SK-N-SH (cell line): Measurements from ENCODE around the gene RASL10A. TPM values are rescaled to one million over a fixed set of nuclear protein-coding genes. Genes with fewer than 3 reads are reported as not detected.

Experiments used
- CTCF ChIA-PET: fragments of 300-600, 350-600 bp; formaldehyde crosslinking; extraction: SDS; loops from one replicate; lab custom pipeline; 2021; lab: Yijun Ruan, JAX
- POLR2A ChIA-PET: fragments of 350-600 bp; sonication (Branson Sonifier 250); formaldehyde crosslinking; extraction: SDS; loops from one replicate; lab custom pipeline; 2020; ENCODE audit warnings: antibody characterized with exemption, inconsistent platforms; lab: Yijun Ruan, JAX
- DNase-seq: peaks from one replicate; pipeline ENCODE4 v3.0.0; 2012
- H2AFZ ChIP-seq: fragments of 200-600 bp; sonication (generic); 2 replicates; pipeline ENCODE4 v1.8.1; 2016; ENCODE audit warnings: antibody characterized with exemption, mild to moderate bottlenecking, low read depth
- H3F3A ChIP-seq: fragments of 200-600 bp; sonication (generic); replicated peaks from 2 replicates; pipeline ENCODE3; 2016; ENCODE audit warnings: antibody characterized with exemption, mild to moderate bottlenecking; ENCODE audit not compliant: insufficient read depth
- H3K27ac ChIP-seq, 2 experiments: fragments of 200-500 bp in 1 of 2; fragments of 200-600 bp in 1 of 2; sonication (Bioruptor generic) in 1 of 2; sonication (generic), shearing (Covaris generic) in 1 of 2; 2 replicates each; pipeline versions ENCODE4 v1.5.1 to v1.6.1; 2014 to 2016; ENCODE audit warnings: low read depth in 2 of 2, inconsistent platforms in 1 of 2, low read length in 1 of 2, mild to moderate bottlenecking in 1 of 2, mixed read lengths in 1 of 2
- H3K27me3 ChIP-seq: fragments of 200-600 bp; sonication (generic), shearing (Covaris generic); 2 replicates; pipeline ENCODE4 v1.6.1; 2016; ENCODE audit warnings: mixed run types; ENCODE audit not compliant: insufficient read depth
- H3K36me3 ChIP-seq, 2 experiments: fragments of 200-500 bp in 1 of 2; fragments of 200-600 bp in 1 of 2; sonication (Bioruptor generic) in 1 of 2; sonication (generic) in 1 of 2; replicated peaks in 1 of 2; 2 replicates each; pipeline versions ENCODE3 to v1.5.1; 2014 to 2016; ENCODE audit warnings: low read length in 1 of 2, mild to moderate bottlenecking in 1 of 2; ENCODE audit not compliant: insufficient read depth in 2 of 2, control insufficient read depth in 1 of 2
- H3K4me1 ChIP-seq, 2 experiments: fragments of 200-500 bp in 1 of 2; fragments of 200-600 bp in 1 of 2; sonication (Bioruptor generic) in 1 of 2; sonication (generic), shearing (Covaris generic) in 1 of 2; 2 replicates each; pipeline versions ENCODE4 v1.5.1 to v1.6.1; 2014 to 2016; ENCODE audit warnings: low read depth in 1 of 2, low read length in 1 of 2, mixed run types in 1 of 2; ENCODE audit not compliant: insufficient read depth in 2 of 2, control insufficient read depth in 1 of 2
- H3K4me2 ChIP-seq: fragments of 200-600 bp; sonication (generic), shearing (Covaris generic); 2 replicates; pipeline ENCODE4 v1.6.1; 2017; ENCODE audit warnings: mixed run types
- H3K4me3 ChIP-seq, 2 experiments: fragments of 200-500 bp in 1 of 2; fragments of 200-600 bp in 1 of 2; sonication (Bioruptor generic) in 1 of 2; sonication (generic), shearing (Covaris generic) in 1 of 2; 2 replicates each; pipeline versions ENCODE4 v1.5.1 to v1.8.1; 2014 to 2016; ENCODE audit warnings: low read depth in 2 of 2, inconsistent platforms in 1 of 2, low read length in 1 of 2, mild to moderate bottlenecking in 1 of 2, mixed read lengths in 1 of 2, moderate library complexity in 1 of 2
- H3K79me2 ChIP-seq: fragments of 200-600 bp; sonication (generic); 2 replicates; pipeline ENCODE4 v1.8.1; 2017; ENCODE audit warnings: mild to moderate bottlenecking; ENCODE audit not compliant: insufficient read depth
- H3K9ac ChIP-seq: fragments of 200-600 bp; sonication (generic); 2 replicates; pipeline ENCODE4 v1.6.1; 2017; ENCODE audit warnings: mixed run types
- H3K9me2 ChIP-seq: fragments of 200-600 bp; sonication (generic); 2 replicates; pipeline ENCODE4 v1.6.1; 2017; ENCODE audit warnings: mixed run types
- H3K9me3 ChIP-seq: fragments of 200-600 bp; sonication (generic); 2 replicates; pipeline ENCODE4 v1.6.1; 2017; ENCODE audit warnings: mixed run types, mild to moderate bottlenecking, moderate library complexity
- H4K20me1 ChIP-seq: fragments of 200-600 bp; sonication (generic); 2 replicates; pipeline ENCODE4 v1.6.1; 2017; ENCODE audit warnings: mild to moderate bottlenecking, mixed run types; ENCODE audit not compliant: insufficient read depth
- ELF1 ChIP-seq: IDR thresholded peaks from 2 replicates; pipeline ENCODE4 v1.4.0; 2012
- EP300 ChIP-seq, 2 experiments: IDR thresholded peaks; 2 replicates each; pipeline versions ENCODE4 v1.4.0 to v1.6.1; 2012; ENCODE audit warnings: borderline replicate concordance in 1 of 2, low read depth in 1 of 2, low read length in 1 of 2
- EZH2phosphoT487 ChIP-seq: fragments of 200-600 bp; sonication (generic); IDR thresholded peaks from 2 replicates; pipeline ENCODE4 v1.6.1; 2017; ENCODE audit warnings: low read depth, mixed run types, mild to moderate bottlenecking, antibody characterized with exemption, moderate library complexity, borderline replicate concordance
- FOXM1 ChIP-seq: IDR thresholded peaks from 2 replicates; pipeline ENCODE4 v1.4.0; 2012; ENCODE audit warnings: low read depth, mild to moderate bottlenecking
- JUND ChIP-seq: IDR thresholded peaks from 2 replicates; pipeline ENCODE4 v1.4.0; 2012
- MEF2A ChIP-seq: IDR thresholded peaks from 2 replicates; pipeline ENCODE4 v1.4.0; 2012; ENCODE audit warnings: low read depth, borderline replicate concordance
- MXI1 ChIP-seq: IDR thresholded peaks from 2 replicates; pipeline ENCODE4 v1.6.1; 2012; ENCODE audit warnings: mild to moderate bottlenecking, low read depth, low read length, improper control_type of control experiment
- NFIC ChIP-seq: IDR thresholded peaks from 2 replicates; pipeline ENCODE4 v1.4.0; 2012; ENCODE audit warnings: borderline replicate concordance
- NRF1 ChIP-seq: IDR thresholded peaks from 2 replicates; pipeline ENCODE4 v1.6.1; 2012; ENCODE audit warnings: low read depth, mild to moderate bottlenecking, low read length
- POLR2AphosphoS5 ChIP-seq: IDR thresholded peaks from 2 replicates; pipeline ENCODE4 v1.6.1; 2012; ENCODE audit warnings: low read depth, low read length
- RAD21 ChIP-seq: IDR thresholded peaks from 2 replicates; pipeline ENCODE4 v1.6.1; 2012; ENCODE audit warnings: mild to moderate bottlenecking, low read length
- RXRA ChIP-seq: IDR thresholded peaks from 2 replicates; pipeline ENCODE4 v1.4.0; 2012; ENCODE audit warnings: low read depth, mild to moderate bottlenecking, borderline replicate concordance
- SIN3A ChIP-seq: IDR thresholded peaks from 2 replicates; pipeline ENCODE4 v1.6.1; 2012; ENCODE audit warnings: low read depth, mild to moderate bottlenecking, low read length, moderate library complexity, borderline replicate concordance
- TEAD4 ChIP-seq: IDR thresholded peaks from 2 replicates; pipeline ENCODE4 v1.4.0; 2012; ENCODE audit warnings: mild to moderate bottlenecking, borderline replicate concordance; ENCODE audit not compliant: insufficient read depth
- WGBS: methylation state at CpG from one replicate; pipeline ENCODE4 v1.1.6; 2017; ENCODE audit warnings: low lambda C conversion rate; 5-methylcytosine and 5-hydroxymethylcytosine counted together
- polyA plus RNA-seq, 3 experiments: library from polyadenylated mRNA; depleted of rRNA; stranded (reverse); fragments of >200 nt; gene quantifications; 2 replicates each; pipeline ENCODE4 v1.2.3, GENCODE V29; 2012
- TF ChIP-seq, protein P1 (sequence below): IDR thresholded peaks from 2 replicates; pipeline ENCODE4 v1.6.1; 2012; ENCODE audit warnings: mild to moderate bottlenecking, low read depth, low read length, moderate library complexity
- TF ChIP-seq, protein P2 (sequence below): fragments of 150-350 bp; IDR thresholded peaks from 2 replicates; pipeline ENCODE4 v1.6.1; 2017; ENCODE audit warnings: antibody characterized with exemption, low read length, low read depth, borderline replicate concordance
- TF ChIP-seq, protein P3 (sequence below): IDR thresholded peaks from 2 replicates; pipeline ENCODE4 v1.4.0; 2012; ENCODE audit warnings: low read depth, borderline replicate concordance
- TF ChIP-seq, protein P4 (sequence below): IDR thresholded peaks from 2 replicates; pipeline ENCODE4; 2012

Gene RASL10A
- polyA plus RNA-seq, 1 of the 3 experiments (the other 2 are of a cell fraction): 0.36 TPM

DNA sequence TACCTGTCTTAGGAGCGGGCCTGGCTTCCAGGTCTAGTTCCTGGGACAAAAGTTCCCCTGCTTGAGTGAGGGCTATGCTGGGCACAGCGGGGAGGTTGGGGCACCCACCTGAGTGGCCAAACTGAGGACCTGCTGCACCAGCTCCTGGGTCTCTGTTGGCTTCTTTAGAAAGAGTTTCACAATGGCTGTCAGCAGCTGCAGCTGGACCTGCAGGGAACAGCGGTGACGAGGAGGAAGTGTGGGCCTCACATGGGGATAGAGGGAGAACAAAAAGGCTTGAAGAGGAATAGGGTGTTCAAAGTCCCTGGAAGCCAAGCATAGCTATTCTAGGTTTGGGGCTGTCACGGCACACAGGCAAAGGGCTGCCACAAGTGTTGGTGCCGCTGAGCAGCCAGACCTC lies 26.7 kb upstream of the RASL10A start:
- Histone ChIP-seq H3K4me2 (no peak overlapping the region), H3F3A (peaks cover 26% of the 10 kb centered on the region), H3K27me3 (no peaks in the 10 kb centered on the region), H3K4me1 (peaks cover 20 to 54% of the 10 kb centered on the region in 2 experiments), H3K9ac (no peak overlapping the region), H3K79me2 (no peaks in the 10 kb centered on the region)
- POLR2A ChIA-PET: no interaction called here
- TF ChIP-seq, protein P1, sequence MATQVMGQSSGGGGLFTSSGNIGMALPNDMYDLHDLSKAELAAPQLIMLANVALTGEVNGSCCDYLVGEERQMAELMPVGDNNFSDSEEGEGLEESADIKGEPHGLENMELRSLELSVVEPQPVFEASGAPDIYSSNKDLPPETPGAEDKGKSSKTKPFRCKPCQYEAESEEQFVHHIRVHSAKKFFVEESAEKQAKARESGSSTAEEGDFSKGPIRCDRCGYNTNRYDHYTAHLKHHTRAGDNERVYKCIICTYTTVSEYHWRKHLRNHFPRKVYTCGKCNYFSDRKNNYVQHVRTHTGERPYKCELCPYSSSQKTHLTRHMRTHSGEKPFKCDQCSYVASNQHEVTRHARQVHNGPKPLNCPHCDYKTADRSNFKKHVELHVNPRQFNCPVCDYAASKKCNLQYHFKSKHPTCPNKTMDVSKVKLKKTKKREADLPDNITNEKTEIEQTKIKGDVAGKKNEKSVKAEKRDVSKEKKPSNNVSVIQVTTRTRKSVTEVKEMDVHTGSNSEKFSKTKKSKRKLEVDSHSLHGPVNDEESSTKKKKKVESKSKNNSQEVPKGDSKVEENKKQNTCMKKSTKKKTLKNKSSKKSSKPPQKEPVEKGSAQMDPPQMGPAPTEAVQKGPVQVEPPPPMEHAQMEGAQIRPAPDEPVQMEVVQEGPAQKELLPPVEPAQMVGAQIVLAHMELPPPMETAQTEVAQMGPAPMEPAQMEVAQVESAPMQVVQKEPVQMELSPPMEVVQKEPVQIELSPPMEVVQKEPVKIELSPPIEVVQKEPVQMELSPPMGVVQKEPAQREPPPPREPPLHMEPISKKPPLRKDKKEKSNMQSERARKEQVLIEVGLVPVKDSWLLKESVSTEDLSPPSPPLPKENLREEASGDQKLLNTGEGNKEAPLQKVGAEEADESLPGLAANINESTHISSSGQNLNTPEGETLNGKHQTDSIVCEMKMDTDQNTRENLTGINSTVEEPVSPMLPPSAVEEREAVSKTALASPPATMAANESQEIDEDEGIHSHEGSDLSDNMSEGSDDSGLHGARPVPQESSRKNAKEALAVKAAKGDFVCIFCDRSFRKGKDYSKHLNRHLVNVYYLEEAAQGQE: no peak
- TF ChIP-seq JUND: no peak
- no peak for TF ChIP-seq MEF2A
- TF ChIP-seq, protein P2, sequence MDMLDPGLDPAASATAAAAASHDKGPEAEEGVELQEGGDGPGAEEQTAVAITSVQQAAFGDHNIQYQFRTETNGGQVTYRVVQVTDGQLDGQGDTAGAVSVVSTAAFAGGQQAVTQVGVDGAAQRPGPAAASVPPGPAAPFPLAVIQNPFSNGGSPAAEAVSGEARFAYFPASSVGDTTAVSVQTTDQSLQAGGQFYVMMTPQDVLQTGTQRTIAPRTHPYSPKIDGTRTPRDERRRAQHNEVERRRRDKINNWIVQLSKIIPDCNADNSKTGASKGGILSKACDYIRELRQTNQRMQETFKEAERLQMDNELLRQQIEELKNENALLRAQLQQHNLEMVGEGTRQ: no peak
- no peak for TF ChIP-seq RAD21
- no peak for TF ChIP-seq RXRA
- TF ChIP-seq, protein P3, sequence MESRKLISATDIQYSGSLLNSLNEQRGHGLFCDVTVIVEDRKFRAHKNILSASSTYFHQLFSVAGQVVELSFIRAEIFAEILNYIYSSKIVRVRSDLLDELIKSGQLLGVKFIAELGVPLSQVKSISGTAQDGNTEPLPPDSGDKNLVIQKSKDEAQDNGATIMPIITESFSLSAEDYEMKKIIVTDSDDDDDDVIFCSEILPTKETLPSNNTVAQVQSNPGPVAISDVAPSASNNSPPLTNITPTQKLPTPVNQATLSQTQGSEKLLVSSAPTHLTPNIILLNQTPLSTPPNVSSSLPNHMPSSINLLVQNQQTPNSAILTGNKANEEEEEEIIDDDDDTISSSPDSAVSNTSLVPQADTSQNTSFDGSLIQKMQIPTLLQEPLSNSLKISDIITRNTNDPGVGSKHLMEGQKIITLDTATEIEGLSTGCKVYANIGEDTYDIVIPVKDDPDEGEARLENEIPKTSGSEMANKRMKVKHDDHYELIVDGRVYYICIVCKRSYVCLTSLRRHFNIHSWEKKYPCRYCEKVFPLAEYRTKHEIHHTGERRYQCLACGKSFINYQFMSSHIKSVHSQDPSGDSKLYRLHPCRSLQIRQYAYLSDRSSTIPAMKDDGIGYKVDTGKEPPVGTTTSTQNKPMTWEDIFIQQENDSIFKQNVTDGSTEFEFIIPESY: no peak
- TF ChIP-seq TEAD4: no peak
- no peak for TF ChIP-seq FOXM1
- TF ChIP-seq ELF1: no peak
- TF ChIP-seq POLR2AphosphoS5: no peak
- TF ChIP-seq MXI1: no peak
- TF ChIP-seq EZH2phosphoT487: no peak
- TF ChIP-seq EP300 (IDR thresholded peaks at IDR 0.05; ENCODE audit: borderline replicate concordance in 1 of 2, low read depth in 1 of 2, low read length in 1 of 2): no peak
- TF ChIP-seq NFIC: no peak
- no peak for TF ChIP-seq NRF1
- no peak for TF ChIP-seq SIN3A
- TF ChIP-seq, protein P4, sequence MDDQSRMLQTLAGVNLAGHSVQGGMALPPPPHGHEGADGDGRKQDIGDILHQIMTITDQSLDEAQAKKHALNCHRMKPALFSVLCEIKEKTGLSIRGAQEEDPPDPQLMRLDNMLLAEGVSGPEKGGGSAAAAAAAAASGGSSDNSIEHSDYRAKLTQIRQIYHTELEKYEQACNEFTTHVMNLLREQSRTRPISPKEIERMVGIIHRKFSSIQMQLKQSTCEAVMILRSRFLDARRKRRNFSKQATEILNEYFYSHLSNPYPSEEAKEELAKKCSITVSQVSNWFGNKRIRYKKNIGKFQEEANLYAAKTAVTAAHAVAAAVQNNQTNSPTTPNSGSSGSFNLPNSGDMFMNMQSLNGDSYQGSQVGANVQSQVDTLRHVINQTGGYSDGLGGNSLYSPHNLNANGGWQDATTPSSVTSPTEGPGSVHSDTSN: no peak
- TF ChIP-seq, all 33 proteins: peak for 0
- peaks cover 21 to 62% of the 10 kb centered on the region in 2 experiments for H3K36me3 ChIP-seq
- no peaks in the 10 kb centered on the region for H3K9me3 ChIP-seq
- CTCF ChIA-PET: interaction anchor here (0.7 to 1.7 kb wide), 7 partner anchors 14 to 97 kb away, joined by 3 to 9 read pairs (median 3); no protein-coding TSS in a partner anchor
- H3K4me3 ChIP-seq: no peak overlapping the region
- no peaks in the 10 kb centered on the region for H4K20me1 ChIP-seq
- 94% methylated on average over 6 of the region's 6 CpGs for WGBS
- no peaks in the 10 kb centered on the region for H3K9me2 ChIP-seq
- H3K27ac ChIP-seq: peak overlapping the region in 1 of 2 experiments; percentile 95; a peak in 2 of 4 replicates
- no peak overlapping the region for H2AFZ ChIP-seq
- no peak for DNase-seq
